H1 (cell line): ENCODE measurements around the gene ZFAND6. TPM values are rescaled to one million over a fixed set of nuclear protein-coding genes. Genes with fewer than 3 reads are reported as not detected.

Experiments used
- CBX5 ChIP-seq: fragments of 300-800, 300-1000 bp; sonication (generic); IDR thresholded peaks from 2 replicates; pipeline ENCODE4 v1.7.1; 2016; ENCODE audit warnings: antibody characterized with exemption, low read length, low read depth
- CHD2 ChIP-seq: IDR thresholded peaks from 2 replicates; pipeline ENCODE4 v1.6.1; 2012; ENCODE audit warnings: low read length, improper control_type of control experiment
- CHD7 ChIP-seq: fragments of 300-600 bp; sonication (generic); IDR thresholded peaks from 2 replicates; pipeline ENCODE4 v1.7.1; 2012; ENCODE audit warnings: low read length, moderate library complexity, mild to moderate bottlenecking, inconsistent platforms; ENCODE audit not compliant: insufficient replicate concordance
- GABPA ChIP-seq: IDR thresholded peaks from 2 replicates; pipeline ENCODE4 v1.6.1; 2011; ENCODE audit warnings: mild to moderate bottlenecking, low read length, moderate library complexity, borderline replicate concordance; ENCODE audit not compliant: insufficient read depth
- KDM4A ChIP-seq: IDR thresholded peaks from one replicate; pipeline ENCODE4 v1.7.1; 2012; ENCODE audit warnings: low read depth, mild to moderate bottlenecking, moderate library complexity, low read length, inconsistent platforms; ENCODE audit not compliant: severe bottlenecking
- MAX ChIP-seq: IDR thresholded peaks from 2 replicates; pipeline ENCODE4 v1.6.1; 2012; ENCODE audit warnings: inconsistent platforms
- RAD21 ChIP-seq, 2 experiments: IDR thresholded peaks in 1 of 2; conservative IDR thresholded peaks in 1 of 2; 2 replicates each; pipeline ENCODE4 v1.6.1; 2011; ENCODE audit warnings: low read depth in 2 of 2, low read length in 2 of 2, improper control_type of control experiment in 1 of 2, inconsistent platforms in 1 of 2, mild to moderate bottlenecking in 1 of 2, moderate library complexity in 1 of 2
- RFX5 ChIP-seq: IDR thresholded peaks from 2 replicates; pipeline ENCODE4 v1.6.1; 2011; ENCODE audit warnings: low read depth, low read length, improper control_type of control experiment, borderline replicate concordance
- RXRA ChIP-seq: IDR thresholded peaks from 2 replicates; pipeline ENCODE4 v1.6.1; 2011; ENCODE audit warnings: low read depth, mild to moderate bottlenecking, low read length, moderate library complexity; ENCODE audit not compliant: insufficient read depth
- SIX5 ChIP-seq: IDR thresholded peaks from 2 replicates; pipeline ENCODE4 v1.6.1; 2011; ENCODE audit warnings: mild to moderate bottlenecking, low read depth, low read length
- SP1 ChIP-seq: IDR thresholded peaks from 2 replicates; pipeline ENCODE4 v1.6.1; 2011; ENCODE audit warnings: low read depth, low read length
- TBP ChIP-seq: IDR thresholded peaks from 2 replicates; pipeline ENCODE4 v1.6.1; 2011; ENCODE audit warnings: low read depth, low read length, improper control_type of control experiment
- polyA plus RNA-seq, 7 experiments: library from polyadenylated mRNA; depleted of rRNA in 3 of 7; stranded (reverse) in 5 of 7; unstranded in 2 of 7; fragments of >200 nt in 5 of 7; fragments of 200-250 nt in 2 of 7; gene quantifications; 1 replicate in 5 of 7; 2 replicates in 1 of 7; 4 replicates in 1 of 7; pipeline versions ENCODE4 v1.2.1 to v1.2.3, GENCODE V29; 2011 to 2013; ENCODE audit warnings: missing spikeins in 2 of 7, mixed read lengths in 2 of 7
- total RNA-seq: library from RNA; stranded (reverse); fragmentation: NEBNext Ultra II Directional; extraction: Animal tissue kit (Norgen Biotek cat#: 25700); gene quantifications from 2 replicates; pipeline ENCODE4 v1.2.1, GENCODE V29; 2021

ZFAND6 gene
- total and polyA plus RNA-seq, 2 of the 8 experiments (the other 6 are each of a cell fraction or from before 2014, with no cell fraction given) = 136 to 237 TPM

- no peak for TF ChIP-seq CHD7
- TF ChIP-seq CHD2 = no peak
- no peak for TF ChIP-seq GABPA
- TF ChIP-seq SP1 = no peak
- no peak for TF ChIP-seq RFX5
- no peak for TF ChIP-seq MAX
- no peak for TF ChIP-seq TBP
- TF ChIP-seq SIX5 = no peak
- no peak for TF ChIP-seq CBX5
- no peak for TF ChIP-seq RAD21 (IDR thresholded peaks at IDR 0.05 in 1 of 2, conservative IDR thresholded peaks at IDR 0.05 in 1 of 2; ENCODE audit: low read depth in 2 of 2, low read length in 2 of 2)
- TF ChIP-seq RXRA = no peak
- TF ChIP-seq KDM4A = no peak
Observed at GRCh38 chr15:80138961-80139360, 79.5 kb downstream of the ZFAND6 start (continued).
